SK-N-SH treated with all-trans-retinoic acid at 6 μM for 48 hours (cell line): ENCODE results near the gene DLG2.

Experiments
- ATAC-seq: fragments of 200-7000 bp; cut with Tn5 transposase; 3 replicates; pipeline ENCODE4 v1.9.1; 2020; ENCODE audit warnings: mild to moderate bottlenecking, moderate library complexity
- ARNTL ChIP-seq: fragments of 450-650 bp; formaldehyde crosslinking; IDR thresholded peaks from 2 replicates; pipeline ENCODE4 v1.5.0; 2020; ENCODE audit warnings: low read depth, mild to moderate bottlenecking, moderate library complexity, borderline replicate concordance
- BACH2 ChIP-seq: fragments of 250-450 bp; sonication (Bioruptor Pico); IDR thresholded peaks from 2 replicates; pipeline ENCODE4 v1.9.0; 2021; ENCODE audit warnings: mild to moderate bottlenecking, borderline replicate concordance
- CSDC2 ChIP-seq: fragments of 250-450 bp; sonication (Bioruptor Pico); IDR thresholded peaks from 2 replicates; pipeline ENCODE4 v1.5.0; 2020; ENCODE audit warnings: mild to moderate bottlenecking, moderate library complexity
- ESRRG ChIP-seq: fragments of 250-450 bp; sonication (Bioruptor Pico); IDR thresholded peaks from 2 replicates; pipeline ENCODE4 v1.6.1; 2021; ENCODE audit warnings: mild to moderate bottlenecking
- GLIS3 ChIP-seq: fragments of 250-450 bp; sonication (Bioruptor Pico); IDR thresholded peaks from 2 replicates; pipeline ENCODE4 v1.5.0; 2020; ENCODE audit warnings: mild to moderate bottlenecking, moderate library complexity
- ISL1 ChIP-seq: fragments of 250-450 bp; sonication (Bioruptor Pico); IDR thresholded peaks from 2 replicates; pipeline ENCODE4 v2.1.2; 2022; ENCODE audit warnings: mild to moderate bottlenecking, moderate library complexity
- OSR1 ChIP-seq: fragments of 250-450 bp; sonication (Bioruptor Pico); IDR thresholded peaks from 2 replicates; pipeline ENCODE4 v1.8.0; 2022; ENCODE audit warnings: moderate library complexity, mild to moderate bottlenecking, inconsistent platforms
- POU6F1 ChIP-seq: fragments of 250-450 bp; sonication (Bioruptor Pico); IDR thresholded peaks from 2 replicates; pipeline ENCODE4 v1.8.0; 2021; ENCODE audit warnings: low read depth, mild to moderate bottlenecking, moderate library complexity, borderline replicate concordance
- PPARA ChIP-seq: fragments of 250-450 bp; sonication (Bioruptor Pico); IDR thresholded peaks from 2 replicates; pipeline ENCODE4 v1.5.0; 2020; ENCODE audit warnings: mild to moderate bottlenecking, borderline replicate concordance
- RARB ChIP-seq: fragments of 250-450 bp; sonication (Bioruptor Pico); IDR thresholded peaks from 2 replicates; pipeline ENCODE4 v1.8.0; 2021; ENCODE audit warnings: mild to moderate bottlenecking, moderate library complexity
- SNAI2 ChIP-seq: fragments of 250-450 bp; sonication (Bioruptor Pico); IDR thresholded peaks from 2 replicates; pipeline ENCODE4 v1.5.0; 2020; ENCODE audit warnings: mild to moderate bottlenecking, moderate library complexity
- TCF4 ChIP-seq: fragments of 250-450 bp; sonication (Bioruptor Pico); IDR thresholded peaks from 2 replicates; pipeline ENCODE4 v1.8.0; 2021; ENCODE audit warnings: mild to moderate bottlenecking, moderate library complexity, borderline replicate concordance
- TOX ChIP-seq: fragments of 250-450 bp; sonication (Bioruptor Pico); IDR thresholded peaks from 2 replicates; pipeline ENCODE4 v1.8.0; 2021; ENCODE audit warnings: mild to moderate bottlenecking, moderate library complexity, borderline replicate concordance
- TSHZ2 ChIP-seq: fragments of 250-450 bp; sonication (Bioruptor Pico); IDR thresholded peaks from 2 replicates; pipeline ENCODE4 v1.5.0; 2020; ENCODE audit warnings: mild to moderate bottlenecking, moderate library complexity
- ZC3H10 ChIP-seq: fragments of 250-450 bp; sonication (Bioruptor Pico); IDR thresholded peaks from 2 replicates; pipeline ENCODE4 v1.5.1; 2021; ENCODE audit warnings: mild to moderate bottlenecking, moderate library complexity
- ZFP3 ChIP-seq: fragments of 250-450 bp; sonication (Bioruptor Pico); IDR thresholded peaks from 2 replicates; pipeline ENCODE4 v1.5.0; 2020; ENCODE audit warnings: mild to moderate bottlenecking, moderate library complexity
- ZFP30 ChIP-seq: fragments of 450-650 bp; formaldehyde crosslinking; IDR thresholded peaks from 2 replicates; pipeline ENCODE4 v1.5.0; 2022; ENCODE audit warnings: mild to moderate bottlenecking, moderate library complexity
- ZNF565 ChIP-seq: fragments of 450-650 bp; formaldehyde crosslinking; conservative IDR thresholded peaks from 2 replicates; pipeline ENCODE4 v1.5.0; 2020; ENCODE audit warnings: low read depth, mild to moderate bottlenecking, moderate library complexity
- ZNF70 ChIP-seq: fragments of 450-650 bp; formaldehyde crosslinking; IDR thresholded peaks from 2 replicates; pipeline ENCODE4 v1.5.0; 2020; ENCODE audit warnings: mild to moderate bottlenecking, moderate library complexity
- ZNF8 ChIP-seq: fragments of 450-650 bp; formaldehyde crosslinking; IDR thresholded peaks from 2 replicates; pipeline ENCODE4 v1.5.0; 2020; ENCODE audit warnings: mild to moderate bottlenecking, moderate library complexity
- TF ChIP-seq, protein P1 (sequence below): fragments of 250-450 bp; sonication (Bioruptor Pico); IDR thresholded peaks from 2 replicates; pipeline ENCODE4 v1.8.0; 2020; ENCODE audit warnings: mild to moderate bottlenecking, moderate library complexity, borderline replicate concordance
- TF ChIP-seq, protein P2 (sequence below): fragments of 250-450 bp; sonication (Bioruptor Pico); IDR thresholded peaks from 2 replicates; pipeline ENCODE4 v1.5.1; 2021; ENCODE audit warnings: mild to moderate bottlenecking, moderate library complexity
- TF ChIP-seq, protein P3 (sequence below): fragments of 250-450 bp; sonication (Bioruptor Pico); IDR thresholded peaks from 2 replicates; pipeline ENCODE4 v1.5.1; 2020; ENCODE audit warnings: low read depth, mild to moderate bottlenecking, moderate library complexity

Gene DLG2

GRCh38 chr11:83865636-83866461, 1761.3 kb downstream of the DLG2 start (continued):
- TF ChIP-seq, protein P1, sequence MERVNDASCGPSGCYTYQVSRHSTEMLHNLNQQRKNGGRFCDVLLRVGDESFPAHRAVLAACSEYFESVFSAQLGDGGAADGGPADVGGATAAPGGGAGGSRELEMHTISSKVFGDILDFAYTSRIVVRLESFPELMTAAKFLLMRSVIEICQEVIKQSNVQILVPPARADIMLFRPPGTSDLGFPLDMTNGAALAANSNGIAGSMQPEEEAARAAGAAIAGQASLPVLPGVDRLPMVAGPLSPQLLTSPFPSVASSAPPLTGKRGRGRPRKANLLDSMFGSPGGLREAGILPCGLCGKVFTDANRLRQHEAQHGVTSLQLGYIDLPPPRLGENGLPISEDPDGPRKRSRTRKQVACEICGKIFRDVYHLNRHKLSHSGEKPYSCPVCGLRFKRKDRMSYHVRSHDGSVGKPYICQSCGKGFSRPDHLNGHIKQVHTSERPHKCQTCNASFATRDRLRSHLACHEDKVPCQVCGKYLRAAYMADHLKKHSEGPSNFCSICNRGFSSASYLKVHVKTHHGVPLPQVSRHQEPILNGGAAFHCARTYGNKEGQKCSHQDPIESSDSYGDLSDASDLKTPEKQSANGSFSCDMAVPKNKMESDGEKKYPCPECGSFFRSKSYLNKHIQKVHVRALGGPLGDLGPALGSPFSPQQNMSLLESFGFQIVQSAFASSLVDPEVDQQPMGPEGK (CRISPR knock-in tag), result peak; percentile 93

- peak; percentile 79 for ATAC-seq
- TF ChIP-seq ZNF565 (CRISPR knock-in tag) (no peak; the same call in 1 of the 2 replicates), ZNF8 (peak; percentile 13; the same call in 1 of the 2 replicates), TOX (CRISPR knock-in tag) (peak; percentile 78; the same call in 1 of the 2 replicates), ISL1 (CRISPR knock-in tag) (peak; percentile 100), BACH2 (CRISPR knock-in tag) (0 out of 2 replicates have a peak, but pooled peaks have one; percentile 8), OSR1 (CRISPR knock-in tag) (no peak), ESRRG (CRISPR knock-in tag) (peak; percentile 90), ZFP3 (no peak), SNAI2 (CRISPR knock-in tag) (peak; percentile 67), TCF4 (CRISPR knock-in tag) (peak; percentile 97), CSDC2 (no peak), PPARA (CRISPR knock-in tag) (0 out of 2 replicates have a peak, but pooled peaks have one; percentile 13), TSHZ2 (CRISPR knock-in tag) (peak; percentile 85; the same call in 1 of the 2 replicates), ARNTL (CRISPR knock-in tag) (no peak), ZFP30 (CRISPR knock-in tag) (no peak), POU6F1 (CRISPR knock-in tag) (no peak), ZC3H10 (peak; percentile 87), GLIS3 (CRISPR knock-in tag) (no peak), RARB (CRISPR knock-in tag) (no peak), ZNF70 (CRISPR knock-in tag) (no peak)
- TF ChIP-seq, protein P2, sequence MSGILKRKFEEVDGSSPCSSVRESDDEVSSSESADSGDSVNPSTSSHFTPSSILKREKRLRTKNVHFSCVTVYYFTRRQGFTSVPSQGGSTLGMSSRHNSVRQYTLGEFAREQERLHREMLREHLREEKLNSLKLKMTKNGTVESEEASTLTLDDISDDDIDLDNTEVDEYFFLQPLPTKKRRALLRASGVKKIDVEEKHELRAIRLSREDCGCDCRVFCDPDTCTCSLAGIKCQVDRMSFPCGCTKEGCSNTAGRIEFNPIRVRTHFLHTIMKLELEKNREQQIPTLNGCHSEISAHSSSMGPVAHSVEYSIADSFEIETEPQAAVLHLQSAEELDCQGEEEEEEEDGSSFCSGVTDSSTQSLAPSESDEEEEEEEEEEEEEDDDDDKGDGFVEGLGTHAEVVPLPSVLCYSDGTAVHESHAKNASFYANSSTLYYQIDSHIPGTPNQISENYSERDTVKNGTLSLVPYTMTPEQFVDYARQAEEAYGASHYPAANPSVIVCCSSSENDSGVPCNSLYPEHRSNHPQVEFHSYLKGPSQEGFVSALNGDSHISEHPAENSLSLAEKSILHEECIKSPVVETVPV (CRISPR knock-in tag), result peak; percentile 90
- TF ChIP-seq, protein P1 (CRISPR knock-in tag), result peak; percentile 86; the same call in 1 of the 2 replicates
- TF ChIP-seq, protein P3, sequence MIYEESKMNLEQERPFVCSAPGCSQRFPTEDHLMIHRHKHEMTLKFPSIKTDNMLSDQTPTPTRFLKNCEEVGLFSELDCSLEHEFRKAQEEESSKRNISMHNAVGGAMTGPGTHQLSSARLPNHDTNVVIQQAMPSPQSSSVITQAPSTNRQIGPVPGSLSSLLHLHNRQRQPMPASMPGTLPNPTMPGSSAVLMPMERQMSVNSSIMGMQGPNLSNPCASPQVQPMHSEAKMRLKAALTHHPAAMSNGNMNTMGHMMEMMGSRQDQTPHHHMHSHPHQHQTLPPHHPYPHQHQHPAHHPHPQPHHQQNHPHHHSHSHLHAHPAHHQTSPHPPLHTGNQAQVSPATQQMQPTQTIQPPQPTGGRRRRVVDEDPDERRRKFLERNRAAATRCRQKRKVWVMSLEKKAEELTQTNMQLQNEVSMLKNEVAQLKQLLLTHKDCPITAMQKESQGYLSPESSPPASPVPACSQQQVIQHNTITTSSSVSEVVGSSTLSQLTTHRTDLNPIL (CRISPR knock-in tag), result 0 out of 2 replicates have a peak, but pooled peaks have one; percentile 9
- TF ChIP-seq, all 23 proteins: peak for 13
Measured at GRCh38 chr11:83864412-83865057, 1762.6 kb downstream of the DLG2 start.
